ENCODE results near the gene CDC25B. TPM values are rescaled to one million over a fixed set of nuclear protein-coding genes. Genes with fewer than 3 reads are reported as not detected.

Gene CDC25B
- total and polyA plus RNA-seq, 2 of the 8 experiments (the other 6 are each of a cell fraction or from before 2014, with no cell fraction given): 21.7 to 31.2 TPM

DNA sequence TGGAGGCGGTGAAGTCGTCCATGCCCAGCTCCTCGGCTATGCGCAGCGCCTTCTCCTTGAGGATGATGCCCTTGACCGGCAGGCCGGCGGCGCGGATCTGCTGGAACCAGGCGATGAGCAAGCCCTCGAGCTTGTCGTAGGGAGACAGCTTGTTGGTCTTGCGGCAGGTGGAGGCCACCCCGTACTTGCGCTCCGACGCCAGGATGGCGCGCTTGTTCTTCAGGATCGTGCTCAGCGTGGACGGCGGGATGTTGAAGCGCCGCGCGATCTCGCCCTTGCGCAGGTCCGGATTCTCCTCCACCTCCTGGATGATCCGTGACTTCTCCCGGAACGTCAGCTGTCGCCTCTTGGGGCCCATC, 10.0 kb upstream of the CDC25B start (continued):
- TF ChIP-seq KDM4A (IDR thresholded peaks at IDR 0.05; ENCODE audit: low read depth, low read length, severe bottlenecking): peak; percentile 77
- TF ChIP-seq, protein P1, sequence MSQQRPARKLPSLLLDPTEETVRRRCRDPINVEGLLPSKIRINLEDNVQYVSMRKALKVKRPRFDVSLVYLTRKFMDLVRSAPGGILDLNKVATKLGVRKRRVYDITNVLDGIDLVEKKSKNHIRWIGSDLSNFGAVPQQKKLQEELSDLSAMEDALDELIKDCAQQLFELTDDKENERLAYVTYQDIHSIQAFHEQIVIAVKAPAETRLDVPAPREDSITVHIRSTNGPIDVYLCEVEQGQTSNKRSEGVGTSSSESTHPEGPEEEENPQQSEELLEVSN (IDR thresholded peaks at IDR 0.05): peak; percentile 81

All from H1 (cell line).